ENCODE data around the gene CMIP.

The CMIP gene

DNA sequence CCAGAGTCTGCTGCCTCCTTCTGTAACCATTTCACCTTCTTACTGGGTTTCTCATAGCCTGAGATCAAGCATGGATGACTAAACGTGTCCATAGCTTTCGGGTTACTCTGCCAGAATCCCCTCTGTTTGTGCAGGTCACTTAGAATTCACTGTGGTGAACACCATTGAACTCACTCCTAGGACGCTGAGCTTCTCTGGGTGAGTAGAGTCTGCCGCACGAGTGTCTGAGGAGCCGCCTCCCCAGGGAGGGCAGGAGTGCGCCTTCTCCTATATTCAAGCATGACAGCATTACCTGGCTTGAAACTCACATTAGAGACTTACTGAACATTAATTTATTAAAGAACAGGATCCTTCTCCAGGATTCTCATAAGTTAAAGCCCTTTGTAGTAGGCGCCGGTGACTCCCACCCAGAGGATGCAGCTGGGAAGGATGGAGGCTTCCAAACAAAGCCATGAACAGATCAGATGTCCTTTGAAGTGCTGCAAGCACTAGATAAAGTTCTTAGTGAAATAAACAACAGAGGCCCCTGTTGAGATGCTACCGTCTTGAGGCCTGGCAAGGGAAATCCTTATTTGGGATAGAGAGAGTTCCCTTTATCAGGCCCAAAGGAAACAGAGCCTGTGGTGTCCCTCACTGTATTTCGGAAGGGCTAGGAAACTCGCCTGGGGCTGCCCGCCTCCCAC, 189.9 kb downstream of the CMIP start:
- Histone ChIP-seq H3K27me3 (ENCODE audit: low read depth, low read length) (no peaks in the 10 kb centered on the region), H3K9me3 (ENCODE audit: control insufficient read depth in 1 of 2, low read length in 2 of 2) (no peaks in the 10 kb centered on the region), H3K4me1 (ENCODE audit: control insufficient read depth in 1 of 2, insufficient read depth in 2 of 2, low read length in 2 of 2) (peaks cover 17 to 26% of the 10 kb centered on the region in 2 donors), H3K36me3 (ENCODE audit: control insufficient read depth in 1 of 2, insufficient read depth in 2 of 2, low read length in 2 of 2) (peaks cover 0 to 4% of the 10 kb centered on the region in 2 donors), H3K27ac (ENCODE audit: low read length) (peak overlapping the region; percentile 31), H3K4me3 (ENCODE audit: low read depth in 1 of 2, low read length in 2 of 2) (no peak overlapping the region)

GRCh38 chr16:81635063-81635937, 190.7 kb downstream of the CMIP start:
- Histone ChIP-seq H3K27ac (ENCODE audit: low read length) (peak overlapping the region; percentile 31), H3K4me1 (ENCODE audit: control insufficient read depth in 1 of 2, insufficient read depth in 2 of 2, low read length in 2 of 2) (peaks cover 17 to 26% of the 10 kb centered on the region in 2 donors), H3K9me3 (ENCODE audit: control insufficient read depth in 1 of 2, low read length in 2 of 2) (no peaks in the 10 kb centered on the region)

GRCh38 chr16:81636298-81636993, 191.8 kb downstream of the CMIP start:
- Histone ChIP-seq H3K4me3 (ENCODE audit: low read depth in 1 of 2, low read length in 2 of 2) (no peak overlapping the region), H3K9me3 (ENCODE audit: control insufficient read depth in 1 of 2, low read length in 2 of 2) (no peaks in the 10 kb centered on the region), H3K4me1 (ENCODE audit: control insufficient read depth in 1 of 2, insufficient read depth in 2 of 2, low read length in 2 of 2) (peaks cover 17 to 26% of the 10 kb centered on the region in 2 donors)

More at GRCh38 chr16:81635063-81635937, 190.7 kb downstream of the CMIP start:
- Histone ChIP-seq H3K4me3 (ENCODE audit: low read depth in 1 of 2, low read length in 2 of 2) (no peak overlapping the region), H3K27me3 (ENCODE audit: low read depth, low read length) (no peaks in the 10 kb centered on the region), H3K36me3 (ENCODE audit: control insufficient read depth in 1 of 2, insufficient read depth in 2 of 2, low read length in 2 of 2) (peaks cover 0 to 4% of the 10 kb centered on the region in 2 donors)

DNA sequence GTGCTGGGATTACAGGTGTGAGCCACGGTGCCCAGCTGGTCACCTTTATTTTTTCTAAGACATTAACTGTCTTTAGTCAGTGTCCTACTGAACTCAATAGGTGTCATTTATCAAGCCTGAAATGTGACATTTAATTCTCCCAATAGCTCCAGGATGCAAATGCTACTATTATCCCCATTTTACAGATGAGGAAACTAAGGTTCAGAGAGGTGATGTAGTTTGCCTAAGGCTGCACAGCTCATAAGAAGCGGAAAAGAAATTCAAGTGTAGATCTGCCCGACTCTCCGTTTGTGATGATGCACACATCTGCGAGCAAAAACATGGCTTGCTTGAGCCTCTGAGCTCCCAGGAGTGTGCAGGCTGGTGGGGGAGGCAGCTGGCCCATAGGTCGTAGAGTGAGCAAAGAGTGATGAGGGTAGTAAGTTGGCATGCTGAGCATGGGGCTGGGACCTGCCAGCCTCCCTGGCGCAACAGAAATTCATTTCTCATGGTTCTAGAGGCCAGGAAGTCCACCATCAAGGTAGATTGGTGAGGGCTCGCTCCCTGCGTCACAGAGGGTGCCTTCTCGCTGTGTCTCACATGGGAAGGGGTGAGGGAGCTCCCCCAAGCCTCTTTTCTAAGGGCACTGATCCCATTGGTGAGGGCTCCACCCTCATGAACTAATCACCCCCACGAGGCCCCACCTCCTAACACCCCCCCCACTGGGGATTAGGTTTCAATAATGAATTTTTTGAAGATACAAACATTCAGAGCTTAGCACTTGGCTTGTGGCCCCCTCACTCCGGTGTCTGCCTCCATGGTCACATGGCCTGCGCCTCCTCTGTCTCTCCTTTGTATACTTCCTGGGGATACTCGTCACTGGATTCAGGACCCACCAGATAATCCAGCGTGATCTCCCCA, 193.0 kb downstream of the CMIP start:
- no peak overlapping the region for H3K27ac ChIP-seq (ENCODE audit: low read length)

More at GRCh38 chr16:81636298-81636993, 191.8 kb downstream of the CMIP start:
- Histone ChIP-seq H3K27ac (ENCODE audit: low read length) (no peak overlapping the region), H3K27me3 (ENCODE audit: low read depth, low read length) (no peaks in the 10 kb centered on the region), H3K36me3 (ENCODE audit: control insufficient read depth in 1 of 2, insufficient read depth in 2 of 2, low read length in 2 of 2) (no peaks in the 10 kb centered on the region)

GRCh38 chr16:81638286-81638945, 193.8 kb downstream of the CMIP start:
- H3K27ac ChIP-seq (ENCODE audit: low read length) = no peak overlapping the region
- peaks cover 0 to 4% of the 10 kb centered on the region in 2 donors for H3K36me3 ChIP-seq (ENCODE audit: control insufficient read depth in 1 of 2, insufficient read depth in 2 of 2, low read length in 2 of 2)
- H3K9me3 ChIP-seq (ENCODE audit: control insufficient read depth in 1 of 2, low read length in 2 of 2) = no peaks in the 10 kb centered on the region
- no peaks in the 10 kb centered on the region for H3K27me3 ChIP-seq (ENCODE audit: low read depth, low read length)
- H3K4me1 ChIP-seq (ENCODE audit: control insufficient read depth in 1 of 2, insufficient read depth in 2 of 2, low read length in 2 of 2) = peaks cover 9 to 18% of the 10 kb centered on the region in 2 donors
- no peak overlapping the region for H3K4me3 ChIP-seq (ENCODE audit: low read depth in 1 of 2, low read length in 2 of 2)

More for the DNA sequence above, 193.0 kb downstream of the CMIP start:
- Histone ChIP-seq H3K4me1 (ENCODE audit: control insufficient read depth in 1 of 2, insufficient read depth in 2 of 2, low read length in 2 of 2) (peaks cover 13 to 24% of the 10 kb centered on the region in 2 donors), H3K36me3 (ENCODE audit: control insufficient read depth in 1 of 2, insufficient read depth in 2 of 2, low read length in 2 of 2) (peaks cover 0 to 4% of the 10 kb centered on the region in 2 donors), H3K27me3 (ENCODE audit: low read depth, low read length) (no peaks in the 10 kb centered on the region), H3K9me3 (ENCODE audit: control insufficient read depth in 1 of 2, low read length in 2 of 2) (no peaks in the 10 kb centered on the region), H3K4me3 (ENCODE audit: low read depth in 1 of 2, low read length in 2 of 2) (no peak overlapping the region)

GRCh38 chr16:81639348-81639747, 194.7 kb downstream of the CMIP start:
- no peak overlapping the region for H3K4me3 ChIP-seq (ENCODE audit: low read depth in 1 of 2, low read length in 2 of 2)
- H3K36me3 ChIP-seq (ENCODE audit: control insufficient read depth in 1 of 2, insufficient read depth in 2 of 2, low read length in 2 of 2) = peaks cover 0 to 4% of the 10 kb centered on the region in 2 donors
- peaks cover 4 to 9% of the 10 kb centered on the region in 2 donors for H3K4me1 ChIP-seq (ENCODE audit: control insufficient read depth in 1 of 2, insufficient read depth in 2 of 2, low read length in 2 of 2)
- H3K27ac ChIP-seq (ENCODE audit: low read length) = no peak overlapping the region
- no peaks in the 10 kb centered on the region for H3K9me3 ChIP-seq (ENCODE audit: control insufficient read depth in 1 of 2, low read length in 2 of 2)
- no peaks in the 10 kb centered on the region for H3K27me3 ChIP-seq (ENCODE audit: low read depth, low read length)

DNA sequence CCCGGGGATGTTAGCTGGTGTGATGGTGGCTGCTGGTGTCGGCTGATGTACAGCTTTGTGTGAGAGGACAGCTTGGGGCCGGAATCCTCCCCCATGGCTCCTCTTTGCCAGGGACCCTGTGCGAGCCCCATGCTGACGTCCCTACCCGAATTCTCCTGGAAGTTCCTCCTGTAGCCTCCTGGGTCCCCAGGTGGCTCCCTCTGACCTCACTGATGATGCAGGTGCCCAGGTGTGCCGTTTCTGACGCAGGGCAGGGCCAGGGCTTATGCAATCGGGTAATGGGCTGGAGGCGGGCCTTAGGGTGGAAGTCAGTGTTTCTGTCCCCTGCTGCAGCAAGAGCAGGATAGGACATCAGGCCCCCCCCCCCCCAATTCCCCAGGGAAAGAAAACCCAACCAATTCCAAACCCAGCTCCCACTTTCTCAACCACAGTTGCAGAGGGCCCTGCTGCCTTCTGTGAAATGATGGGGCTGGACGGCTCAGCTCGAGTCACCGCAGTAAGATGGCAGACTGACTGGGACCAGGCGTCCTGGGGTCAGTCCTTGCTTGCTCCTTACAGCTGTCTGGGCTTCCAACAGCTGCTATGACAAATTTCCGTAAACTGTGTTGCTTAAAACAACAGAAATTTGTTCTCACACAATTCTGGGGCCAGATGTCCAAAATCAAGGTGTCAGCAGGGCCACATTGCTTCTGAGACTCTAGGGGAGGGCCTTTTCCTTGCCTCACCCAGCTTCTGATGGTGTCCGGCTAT, 195.5 kb downstream of the CMIP start:
- Histone ChIP-seq H3K27ac (ENCODE audit: low read length) (no peak overlapping the region), H3K36me3 (ENCODE audit: control insufficient read depth in 1 of 2, insufficient read depth in 2 of 2, low read length in 2 of 2) (peaks cover 0 to 4% of the 10 kb centered on the region in 2 donors), H3K27me3 (ENCODE audit: low read depth, low read length) (no peaks in the 10 kb centered on the region), H3K9me3 (ENCODE audit: control insufficient read depth in 1 of 2, low read length in 2 of 2) (no peaks in the 10 kb centered on the region), H3K4me1 (ENCODE audit: control insufficient read depth in 1 of 2, insufficient read depth in 2 of 2, low read length in 2 of 2) (peaks cover 4 to 7% of the 10 kb centered on the region in 2 donors), H3K4me3 (ENCODE audit: low read depth in 1 of 2, low read length in 2 of 2) (no peak overlapping the region)

DNA sequence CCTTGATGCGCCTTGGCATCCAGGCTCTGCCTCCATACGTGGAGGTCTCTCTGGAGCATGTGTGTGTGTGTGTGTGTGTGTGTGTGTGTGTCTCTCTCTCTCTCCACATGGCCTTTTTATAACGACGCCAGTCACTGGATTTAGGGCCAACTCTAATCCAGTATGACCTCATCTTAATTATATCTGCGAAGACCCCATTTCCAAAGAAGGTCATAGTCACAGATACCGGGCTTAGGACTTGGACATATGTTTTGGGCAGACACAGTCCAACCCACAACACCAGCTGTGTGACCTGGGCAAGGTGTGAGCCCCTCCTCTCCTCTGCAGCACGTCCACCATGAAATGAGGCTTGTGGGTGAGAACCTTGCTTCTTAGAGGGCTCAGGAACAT, 196.1 kb downstream of the CMIP start:
- no peak overlapping the region for H3K27ac ChIP-seq (ENCODE audit: low read length)
- H3K4me1 ChIP-seq (ENCODE audit: control insufficient read depth in 1 of 2, insufficient read depth in 2 of 2, low read length in 2 of 2) = peaks cover 4% of the 10 kb centered on the region in 2 donors
- H3K9me3 ChIP-seq (ENCODE audit: control insufficient read depth in 1 of 2, low read length in 2 of 2) = no peaks in the 10 kb centered on the region
- H3K27me3 ChIP-seq (ENCODE audit: low read depth, low read length) = no peaks in the 10 kb centered on the region
- peaks cover 0 to 4% of the 10 kb centered on the region in 2 donors for H3K36me3 ChIP-seq (ENCODE audit: control insufficient read depth in 1 of 2, insufficient read depth in 2 of 2, low read length in 2 of 2)
- no peak overlapping the region for H3K4me3 ChIP-seq (ENCODE audit: low read depth in 1 of 2, low read length in 2 of 2)

- Histone ChIP-seq H3K9me3 (ENCODE audit: control insufficient read depth in 1 of 2, low read length in 2 of 2) (no peaks in the 10 kb centered on the region), H3K27ac (ENCODE audit: low read length) (no peak overlapping the region), H3K27me3 (ENCODE audit: low read depth, low read length) (no peaks in the 10 kb centered on the region), H3K36me3 (ENCODE audit: control insufficient read depth in 1 of 2, insufficient read depth in 2 of 2, low read length in 2 of 2) (peaks cover 0 to 4% of the 10 kb centered on the region in 2 donors), H3K4me3 (ENCODE audit: low read depth in 1 of 2, low read length in 2 of 2) (no peak overlapping the region), H3K4me1 (ENCODE audit: control insufficient read depth in 1 of 2, insufficient read depth in 2 of 2, low read length in 2 of 2) (peaks cover 4% of the 10 kb centered on the region in 2 donors)
These were observed 196.9 kb downstream of the CMIP start for GRCh38 chr16:81641395-81642106.

Measured in muscle layer of duodenum (tissue), 2 donors.